Stimulated activated naive CD8-positive, alpha-beta T cell treated with anti-CD3 and anti-CD28 coated beads, Interleukin-15, Interleukin-2, amounts not matched to agents 100 U/mL and 50 U/mL, for 24 hours (primary cell): ENCODE measurements around the gene ANKRD27.
"Not testable (repeated sequence)": the region's sequence is repeated elsewhere in the genome, so short reads cannot be mapped to it uniquely, and the experiment has no call there.

ENCODE experiments used
- ATAC-seq: fragments of 150-1000 bp; cut with Tn5 transposase; one replicate; pipeline ENCODE4 v1.10.0; 2021
- DNase-seq: peaks from one replicate; pipeline ENCODE4 v3.0.0; 2021

Gene ANKRD27

GRCh38 chr19:32688311-32688710 is 13.3 kb upstream of the ANKRD27 start:
- no peak for ATAC-seq
- no peak for DNase-seq

GRCh38 chr19:32687681-32688080 is 12.7 kb upstream of the ANKRD27 start:
- ATAC-seq = no peak
- DNase-seq = no peak

GRCh38 chr19:32686847-32687475 is 12.0 kb upstream of the ANKRD27 start:
- DNase-seq = no peak
- no peak for ATAC-seq

GRCh38 chr19:32682317-32682716 is 7.3 kb upstream of the ANKRD27 start:
- DNase-seq = no peak
- ATAC-seq = no peak

GRCh38 chr19:32680986-32681385 is 6.0 kb upstream of the ANKRD27 start:
- DNase-seq = no peak
- ATAC-seq = no peak

GRCh38 chr19:32677657-32678056 is 2.7 kb upstream of the ANKRD27 start:
- ATAC-seq (no peak), DNase-seq (no peak)

GRCh38 chr19:32676895-32677359 is 1.9 kb upstream of the ANKRD27 start:
- no peak for ATAC-seq
- no peak for DNase-seq

GRCh38 chr19:32676186-32676894 is 1.4 kb upstream of the ANKRD27 start:
- no peak for ATAC-seq

GRCh38 chr19:32675720-32676185 is 773 bp upstream of the ANKRD27 start, which contains the start of gene RGS9BP:
TSS of gene RGS9BP (plus strand) at chr19:32675848. CDS start at chr19:32676264, 416 bp downstream.
- DNase-seq (peak; percentile 67), ATAC-seq (peak; percentile 30)

More at GRCh38 chr19:32676186-32676894, 1.4 kb upstream of the ANKRD27 start:
- DNase-seq = peak; percentile 20

- ATAC-seq (no peak), DNase-seq (no peak)
Observed at GRCh38 chr19:32674153-32674930, 638 bp downstream of the ANKRD27 start.

- no peak for ATAC-seq
Observed at GRCh38 chr19:32673573-32673972, 1.4 kb downstream of the ANKRD27 start.

GRCh38 chr19:32672841-32673240 is 2.1 kb downstream of the ANKRD27 start:
- ATAC-seq (no peak), DNase-seq (no peak)

More at GRCh38 chr19:32673573-32673972, 1.4 kb downstream of the ANKRD27 start:
- no peak for DNase-seq

GRCh38 chr19:32671883-32672593 is 2.9 kb downstream of the ANKRD27 start:
- ATAC-seq (no peak), DNase-seq (no peak)

GRCh38 chr19:32669310-32669709 is 5.7 kb downstream of the ANKRD27 start:
- DNase-seq (no peak), ATAC-seq (no peak)

GRCh38 chr19:32666084-32666483 is 8.9 kb downstream of the ANKRD27 start:
- ATAC-seq = no peak
- no peak for DNase-seq

GRCh38 chr19:32662186-32662585 is 12.8 kb downstream of the ANKRD27 start:
- peak; percentile 57 for ATAC-seq
- no peak for DNase-seq

GRCh38 chr19:32661318-32661717 is 13.7 kb downstream of the ANKRD27 start:
- no peak for ATAC-seq

GRCh38 chr19:32658527-32658926 is 16.5 kb downstream of the ANKRD27 start:
- no peak for ATAC-seq
- DNase-seq = no peak

More at GRCh38 chr19:32661318-32661717, 13.7 kb downstream of the ANKRD27 start:
- no peak for DNase-seq

GRCh38 chr19:32658075-32658474 is 16.9 kb downstream of the ANKRD27 start:
- ATAC-seq (no peak), DNase-seq (no peak)

GRCh38 chr19:32656379-32656778 is 18.6 kb downstream of the ANKRD27 start:
- ATAC-seq = not testable (repeated sequence)

GRCh38 chr19:32653599-32653915 is 21.4 kb downstream of the ANKRD27 start:
- no peak for ATAC-seq
- DNase-seq = no peak

More at GRCh38 chr19:32656379-32656778, 18.6 kb downstream of the ANKRD27 start:
- DNase-seq = not testable (repeated sequence)
